NCI-H2196 treated with DMSO at 0.1 percent for 48 hours (cell line): ENCODE results near the gene SCFD2.
"Not testable (repeated sequence)": the region's sequence is repeated elsewhere in the genome, so short reads cannot be mapped to it uniquely, and the experiment has no call there.

Experiments
- DNase-seq: peaks from one replicate; lab custom pipeline; 2025; ENCODE audit not compliant: unreplicated experiment; lab: John Stamatoyannopoulos, UW

Gene SCFD2

DNA sequence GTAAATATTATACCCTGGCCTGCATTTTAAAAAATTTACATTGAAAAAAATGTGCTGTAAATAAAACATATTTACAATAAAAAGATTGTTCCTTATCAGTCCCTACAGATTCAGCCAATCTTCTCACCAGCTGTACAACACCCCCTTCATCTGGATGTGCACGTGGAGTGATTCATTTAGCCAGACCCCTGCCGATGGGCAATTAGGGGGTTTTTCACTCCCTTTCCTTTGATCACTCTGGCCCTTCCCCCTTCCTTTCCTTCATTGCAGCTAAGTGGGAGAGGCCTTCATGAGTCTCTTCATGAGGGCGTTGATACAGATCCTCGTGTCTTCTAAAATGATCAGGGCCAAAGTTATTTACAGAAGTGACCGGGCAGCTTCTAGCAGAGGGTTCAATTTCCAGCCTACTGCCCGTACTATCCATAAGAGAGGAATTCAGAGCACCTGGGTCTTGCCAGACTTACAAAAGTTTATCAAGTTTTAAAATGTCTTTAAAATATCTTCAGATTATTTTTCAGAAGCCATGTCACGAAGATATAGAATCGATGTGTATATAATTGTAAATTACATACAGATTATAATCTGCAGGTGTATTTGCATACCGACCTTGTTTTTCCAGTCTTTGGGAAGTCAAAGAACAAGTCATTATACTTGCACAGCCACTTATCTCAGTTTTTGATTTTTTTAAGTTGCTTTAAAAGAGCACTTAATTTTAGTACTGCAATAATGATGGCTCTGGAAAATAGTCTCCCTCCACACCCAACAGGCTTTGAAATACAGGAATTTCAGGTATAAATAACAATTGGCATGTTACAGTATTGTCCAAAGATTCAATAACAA lies 525.1 kb downstream of the SCFD2 start:
- no peak for DNase-seq

GRCh38 chr4:52838729-52839586 lies 526.9 kb downstream of the SCFD2 start:
- DNase-seq: no peak

DNA sequence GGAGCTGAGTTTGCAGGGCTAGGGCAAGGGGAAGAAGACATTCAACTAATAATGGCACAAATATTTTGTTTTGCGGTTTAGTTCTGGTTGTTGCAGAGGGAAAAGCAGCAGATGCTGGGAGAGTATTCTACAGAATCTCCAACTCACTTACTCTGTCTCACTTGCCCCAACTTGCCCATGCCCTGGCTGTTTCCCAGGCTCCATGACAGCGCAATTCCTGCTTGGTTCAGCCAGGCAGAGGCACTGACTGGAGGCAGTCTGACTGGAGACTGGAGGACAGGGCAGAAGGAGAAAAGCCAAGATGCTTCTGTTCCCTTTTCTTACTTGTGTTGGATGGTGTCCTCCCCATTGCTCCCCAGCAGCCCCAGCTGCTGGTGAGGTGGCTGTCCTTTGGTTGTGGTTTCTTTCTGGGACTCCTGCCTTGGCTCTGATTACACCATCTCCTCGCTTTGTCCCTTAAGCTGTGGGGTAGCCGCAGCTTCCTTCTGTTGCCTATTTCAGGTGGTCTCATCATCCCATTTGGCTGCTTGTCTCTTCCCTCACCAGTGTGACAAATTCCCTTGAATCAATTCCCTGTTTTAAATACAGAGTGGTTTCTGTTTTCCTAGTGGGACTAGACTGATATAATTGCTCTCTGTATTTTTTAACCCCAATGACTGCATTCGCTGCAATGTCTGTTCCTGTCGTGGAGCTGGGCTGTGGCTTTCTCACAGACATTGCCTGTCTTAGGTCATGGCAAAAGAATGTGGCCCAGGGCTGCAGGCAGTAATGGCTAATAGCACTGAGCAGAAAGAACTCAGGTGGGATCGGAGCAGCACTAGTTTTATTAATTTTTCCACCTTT lies 527.9 kb downstream of the SCFD2 start:
- DNase-seq: no peak

- no peak for DNase-seq
Measured at GRCh38 chr4:52836678-52837077, 529.2 kb downstream of the SCFD2 start.

DNA sequence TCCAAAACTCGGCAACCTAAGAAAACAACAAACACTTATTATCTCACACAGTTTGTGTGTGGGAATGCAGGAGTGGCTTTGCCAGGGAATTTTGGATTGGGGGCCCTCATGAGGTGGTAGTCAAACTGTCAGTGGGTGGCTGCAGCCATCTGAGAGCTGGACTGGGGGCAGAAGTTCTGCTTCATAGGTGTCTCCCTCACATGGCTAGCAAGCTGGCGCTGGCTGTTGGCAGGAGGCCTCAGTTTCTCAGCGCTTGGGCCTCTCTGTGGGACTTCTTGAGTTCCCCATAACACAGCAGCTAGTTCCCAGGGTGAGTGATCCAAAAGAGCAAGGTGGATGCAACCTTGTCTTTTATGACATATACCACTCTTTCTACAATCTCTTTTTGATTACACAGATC lies 529.7 kb downstream of the SCFD2 start:
- no peak for DNase-seq

DNA sequence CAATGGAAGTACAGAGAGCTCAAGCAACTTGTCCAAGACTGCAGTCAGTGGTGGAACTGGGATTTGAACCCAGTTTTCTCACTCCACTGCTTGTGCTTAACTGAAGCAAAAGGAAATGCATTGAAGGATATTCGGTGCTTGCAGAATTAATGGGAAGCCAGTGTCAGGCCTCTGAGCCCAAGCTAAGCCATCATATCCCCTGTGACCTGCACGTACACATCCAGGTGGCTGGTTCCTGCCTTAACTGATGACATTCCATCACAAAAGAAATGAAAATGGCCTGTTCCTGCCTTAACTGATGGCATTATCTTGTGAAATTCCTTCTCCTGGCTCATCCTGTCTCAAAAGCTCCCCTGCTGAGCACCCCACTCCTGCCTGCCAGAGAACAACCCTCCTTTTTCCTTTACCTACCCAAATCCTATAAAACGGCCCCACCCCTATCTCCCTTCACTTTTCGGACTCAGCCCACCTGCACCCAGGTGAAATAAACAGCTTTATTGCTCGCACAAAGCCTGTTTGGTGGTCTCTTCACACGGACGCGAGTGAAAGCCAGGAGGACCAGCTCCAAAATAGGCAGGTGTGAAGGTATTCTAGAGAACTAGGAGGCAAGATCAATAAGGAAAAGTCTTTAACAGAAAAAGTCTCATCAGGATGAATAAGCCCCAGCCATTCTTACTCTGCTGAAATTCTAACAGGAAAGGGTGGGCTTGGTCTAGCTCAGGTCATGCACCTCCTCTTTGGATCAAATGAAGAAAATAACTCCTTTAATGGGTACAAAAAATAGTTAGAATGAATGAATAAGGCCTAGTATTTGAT lies 531.0 kb downstream of the SCFD2 start:
- not testable (repeated sequence) for DNase-seq

GRCh38 chr4:52833941-52834525 lies 531.8 kb downstream of the SCFD2 start:
- DNase-seq: no peak

DNA sequence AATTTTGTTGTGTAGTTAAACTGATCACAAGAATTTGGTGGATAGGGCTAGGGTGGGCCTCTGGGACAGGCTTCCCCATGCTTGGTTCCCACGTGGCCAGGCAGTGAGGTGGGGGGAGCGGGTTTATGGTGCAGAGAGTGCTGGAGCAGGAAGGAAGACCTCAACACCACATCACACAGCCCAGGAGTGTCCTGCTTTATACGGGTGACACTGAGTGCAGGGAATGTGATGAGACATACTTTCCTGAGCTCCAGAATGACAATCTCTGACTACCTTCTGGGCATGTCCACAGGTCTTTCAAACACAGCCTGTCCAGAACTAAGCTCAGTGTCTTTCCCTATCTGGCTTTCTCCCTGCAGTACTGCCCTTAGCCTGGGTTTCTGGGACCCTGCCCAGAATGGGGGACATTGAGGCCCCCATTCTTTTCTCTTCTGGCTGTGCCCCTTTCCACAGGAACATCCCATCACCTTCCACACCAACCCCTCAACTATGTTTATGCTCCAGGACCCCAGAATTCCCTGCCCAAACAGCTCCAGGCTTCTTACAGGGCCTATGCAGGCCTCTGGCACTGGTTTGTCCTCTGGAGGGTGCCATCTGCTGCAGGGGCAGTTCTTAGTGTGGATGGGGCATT lies 540.3 kb downstream of the SCFD2 start:
- DNase-seq: no peak

DNA sequence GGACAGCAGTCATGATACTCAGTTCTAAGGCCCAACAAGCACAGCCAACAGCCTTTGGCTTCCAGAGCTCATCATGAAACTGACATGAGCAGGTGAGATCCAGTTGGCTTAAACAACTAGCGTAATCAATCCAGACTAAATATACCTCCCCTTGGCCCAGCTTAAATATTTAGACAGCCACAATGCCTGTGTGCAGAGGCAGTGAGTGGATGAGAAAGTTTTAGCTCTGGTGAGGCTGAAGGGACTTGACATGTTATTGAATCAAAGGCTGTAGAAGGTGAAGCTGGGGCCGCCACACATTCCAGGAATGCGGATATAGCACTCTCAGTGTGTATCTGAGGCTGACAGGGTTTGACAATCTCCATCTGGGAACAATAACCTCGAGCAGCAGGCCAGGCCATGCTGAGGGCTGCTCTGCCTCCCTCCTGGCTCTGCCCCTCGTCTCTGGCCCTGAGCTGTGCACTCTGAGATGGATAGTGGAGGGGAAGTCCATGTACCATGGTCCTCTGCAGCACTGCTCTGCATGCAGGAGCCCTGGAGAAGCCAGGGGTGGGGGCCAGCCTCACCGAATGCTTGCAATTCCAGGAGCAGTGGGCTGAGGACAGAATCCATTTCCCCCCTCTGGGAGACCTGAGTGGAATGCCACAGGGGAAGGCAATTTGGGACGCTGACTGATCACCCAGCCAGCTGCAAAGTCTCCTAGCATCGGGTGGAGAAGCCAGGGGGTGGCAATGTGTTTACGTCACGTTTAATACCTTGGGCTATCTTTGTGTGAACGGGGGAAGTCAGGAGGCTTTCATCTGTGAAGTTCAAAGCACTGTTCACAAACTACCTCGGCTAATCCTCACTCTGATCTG lies 541.0 kb downstream of the SCFD2 start:
- DNase-seq: no peak

DNA sequence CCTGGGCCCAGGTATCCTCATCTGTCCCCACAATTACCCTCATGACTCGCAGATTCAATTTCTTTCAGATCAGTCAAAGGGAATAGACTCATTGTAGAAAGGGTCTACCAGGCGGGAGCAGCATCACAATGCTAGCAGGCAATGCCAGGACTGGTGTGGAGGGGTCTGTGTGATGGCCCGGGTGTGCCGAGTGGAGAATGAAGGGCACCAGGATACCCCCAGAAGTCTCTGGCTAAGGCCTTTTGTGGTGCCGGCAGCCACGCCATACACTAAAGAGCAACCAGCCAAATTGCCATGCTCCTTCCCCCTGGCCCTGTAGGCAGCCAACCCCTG lies 541.6 kb downstream of the SCFD2 start:
- no peak for DNase-seq

DNA sequence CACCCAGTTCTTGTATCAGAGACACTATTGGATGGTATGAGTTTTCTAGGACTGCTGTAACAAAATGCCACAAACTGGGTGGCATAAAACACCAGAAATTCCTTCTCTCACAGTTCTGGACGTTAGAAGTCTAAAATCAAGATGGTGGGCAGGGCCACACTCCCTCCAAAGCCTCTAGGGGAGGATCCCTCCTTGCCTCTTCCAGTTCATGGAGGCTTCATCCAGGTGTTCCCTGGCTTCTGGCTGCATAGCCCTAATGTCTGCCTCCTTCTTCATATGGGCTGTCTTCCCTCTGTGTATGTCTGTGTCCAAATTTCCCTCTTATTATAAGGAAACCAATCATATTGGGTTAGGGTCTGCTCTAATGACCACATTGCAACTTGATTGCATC lies 542.2 kb downstream of the SCFD2 start:
- no peak for DNase-seq
